ENCODE results near the gene IQCF6.
"Not testable (repeated sequence)": the region's sequence is repeated elsewhere in the genome, so short reads cannot be mapped to it uniquely, and the experiment has no call there.

IQCF6 gene

DNA sequence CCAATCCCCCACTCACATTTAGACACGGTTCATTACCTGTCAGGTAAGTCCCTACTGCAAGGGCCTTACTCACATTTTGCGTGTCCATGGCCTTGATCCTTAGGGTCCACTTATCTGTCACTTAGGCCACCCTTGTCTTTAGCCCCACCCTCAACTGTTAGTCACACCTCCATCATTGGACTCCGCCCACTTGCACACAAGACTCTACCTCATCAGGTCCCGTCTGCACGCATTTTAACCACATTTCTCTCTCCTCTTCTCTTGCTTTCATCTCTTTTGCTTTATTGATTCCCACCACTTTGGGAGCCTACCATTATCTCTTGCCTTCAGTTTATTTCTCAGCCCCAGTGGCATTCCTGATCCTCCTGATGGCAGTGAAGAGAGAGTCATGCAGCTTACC lies at the start of gene IQCF6:
Gene IQCF6 (minus strand): TSS at position 101 of the 400 bp plus-strand sequence. CDS start 13 bp downstream, at position 88.
- DNase-seq (ENCODE audit: low read depth in 2 of 2), result no peak

DNA sequence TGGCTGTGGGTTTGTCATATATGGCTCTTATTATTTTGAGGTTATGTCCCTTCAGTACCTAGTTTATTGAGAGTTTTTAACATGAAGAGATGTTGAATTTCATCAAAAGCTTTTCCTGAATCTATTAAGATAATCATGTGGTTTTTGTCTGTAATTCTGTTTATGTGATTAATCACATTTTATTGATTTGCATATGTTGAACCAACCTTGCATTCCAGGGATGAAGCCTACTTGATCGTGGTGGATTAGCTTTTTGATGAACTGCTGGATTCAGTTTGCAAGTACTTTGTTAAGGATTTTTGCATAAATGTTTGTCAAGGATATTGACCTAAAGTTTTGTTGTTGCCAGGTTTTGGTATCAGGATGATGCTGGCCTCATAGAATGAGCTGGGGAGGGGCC lies 49.3 kb upstream of the IQCF6 start:
- DNase-seq (ENCODE audit: low read depth in 2 of 2), result no peak

DNA sequence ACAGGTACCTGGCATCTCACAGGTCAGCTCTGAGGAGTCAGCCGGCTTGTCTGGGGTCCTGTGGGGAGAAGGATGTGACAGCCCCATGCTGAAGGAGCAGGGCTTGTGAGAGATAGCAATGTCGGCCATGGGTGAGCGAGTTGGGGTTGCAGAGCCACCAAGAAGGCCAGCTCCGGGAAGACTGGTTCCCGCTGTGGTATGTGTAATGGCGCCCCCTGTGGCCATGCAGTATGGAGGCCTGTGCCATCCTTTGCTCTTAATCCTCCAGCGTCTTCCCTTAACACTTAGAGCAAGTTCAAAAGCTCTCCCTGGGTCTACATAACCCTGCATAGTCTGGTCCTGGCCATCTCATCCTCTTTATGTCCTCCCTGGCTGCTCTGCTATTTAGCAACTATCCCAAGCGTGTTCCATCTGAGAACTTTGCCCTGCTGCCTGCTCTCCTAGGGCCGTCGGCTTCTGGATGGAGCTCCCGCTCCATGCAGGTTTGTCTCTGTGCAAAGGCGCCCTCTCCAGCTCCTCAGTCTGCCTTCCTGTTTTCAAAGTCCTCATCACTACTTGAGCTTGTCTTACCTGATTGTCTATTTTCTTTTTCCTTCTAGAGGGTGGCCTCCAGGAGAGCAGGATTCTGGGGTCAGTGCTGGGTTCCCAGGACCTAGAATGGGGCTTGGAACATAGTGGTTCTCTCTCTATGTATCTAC lies 40.8 kb upstream of the IQCF6 start:
- DNase-seq (ENCODE audit: low read depth in 2 of 2), result peak; percentile 11 to 21

DNA sequence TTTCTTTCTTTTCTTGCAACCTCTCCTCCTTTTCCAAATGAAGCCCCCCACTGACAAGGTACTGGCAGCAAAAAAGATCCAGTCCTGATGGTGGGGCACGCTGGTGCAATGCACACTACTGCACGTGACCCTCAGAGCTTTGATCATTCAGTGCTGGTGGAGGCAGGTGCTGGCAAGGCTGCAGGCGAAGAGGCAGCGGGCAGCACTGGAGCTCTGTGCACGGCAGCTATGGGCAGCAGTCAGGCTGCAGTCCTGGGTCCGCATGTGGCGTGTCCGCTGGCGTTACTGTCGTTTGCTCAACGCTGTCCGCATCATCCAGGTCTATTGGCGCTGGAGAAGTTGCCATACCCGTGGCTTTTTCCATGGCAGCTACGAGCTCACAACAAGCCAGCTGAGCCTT lies 40.1 kb upstream of the IQCF6 start:
- DNase-seq (ENCODE audit: low read depth in 2 of 2), result no peak

DNA sequence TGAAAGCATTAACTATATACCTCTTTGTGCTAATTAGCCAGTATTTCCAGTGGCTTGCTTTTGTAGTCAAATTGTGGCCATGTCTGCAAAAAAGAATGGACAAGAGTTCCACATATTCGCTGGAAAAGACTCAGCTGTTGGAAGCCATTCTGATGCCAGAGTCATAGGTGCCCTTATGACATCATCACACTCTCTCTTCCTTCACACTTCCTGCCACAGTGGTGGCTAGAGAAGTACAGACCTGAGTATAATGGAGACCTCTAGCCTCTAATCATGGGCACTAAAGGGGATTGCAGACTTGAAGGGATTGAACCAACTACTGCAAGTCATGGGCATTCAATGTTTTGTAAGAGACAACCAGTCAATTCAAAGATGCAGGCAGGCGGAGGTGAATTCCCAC lies 38.3 kb upstream of the IQCF6 start:
- DNase-seq (ENCODE audit: low read depth in 2 of 2), result no peak

DNA sequence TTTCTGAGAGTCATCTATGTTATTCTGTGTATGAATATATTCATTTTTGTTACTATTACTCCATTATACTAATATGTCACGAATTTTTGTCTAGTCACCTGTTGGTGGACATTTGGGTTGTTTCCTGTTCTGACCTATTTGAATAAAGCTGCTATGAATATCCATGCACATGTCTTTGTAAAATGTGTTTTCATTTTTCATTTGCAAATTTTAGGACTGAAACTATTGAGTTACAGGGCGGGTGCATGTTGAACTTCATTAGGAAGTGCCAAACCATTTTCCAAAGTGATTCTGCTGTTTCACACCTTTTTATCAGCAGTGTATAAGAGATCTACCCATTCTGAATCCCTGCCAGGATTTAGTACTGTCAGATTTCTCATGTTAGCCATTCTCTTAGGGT lies 37.7 kb upstream of the IQCF6 start:
- DNase-seq (ENCODE audit: low read depth in 2 of 2), result no peak

DNA sequence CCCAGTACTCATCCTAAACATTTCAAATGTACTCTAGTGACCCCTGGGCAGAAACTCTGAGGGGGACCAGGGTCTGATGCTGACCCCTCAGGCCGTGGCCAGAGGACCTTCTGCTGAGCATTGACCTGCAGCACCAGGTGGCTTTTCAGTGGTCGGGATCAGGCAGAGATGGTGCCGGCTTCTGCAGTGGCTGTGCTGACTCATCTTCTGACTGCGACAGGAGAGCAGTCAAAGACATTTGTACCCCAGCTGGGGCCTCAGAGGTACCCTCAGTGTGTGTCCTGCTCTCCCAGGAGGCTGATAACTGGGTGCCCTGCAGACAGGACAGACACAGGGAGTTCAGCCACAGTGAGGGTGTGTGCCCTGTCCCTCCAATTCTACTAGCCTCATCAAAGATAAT lies 36.6 kb upstream of the IQCF6 start:
- no peak for DNase-seq (ENCODE audit: low read depth in 2 of 2)

DNA sequence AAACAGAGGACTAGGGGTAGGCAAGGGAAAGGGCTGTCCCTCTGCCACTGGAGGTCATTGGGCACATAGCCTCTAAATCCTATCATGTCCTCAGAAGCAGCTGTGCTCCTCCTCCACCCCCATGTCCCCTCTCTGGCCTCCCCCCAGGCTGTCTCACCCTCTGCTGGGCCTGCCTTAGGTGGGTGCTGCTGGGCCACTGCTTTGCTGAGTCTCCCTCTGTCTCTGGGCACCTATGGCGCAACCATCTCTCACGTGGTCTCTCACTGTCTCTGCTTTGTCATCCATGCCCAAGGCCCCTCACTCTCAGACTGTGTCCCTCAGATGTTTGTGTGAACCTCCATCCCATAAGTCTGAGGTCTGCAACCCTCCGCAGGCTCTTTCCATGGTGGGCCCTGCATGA lies 35.0 kb upstream of the IQCF6 start:
- DNase-seq (ENCODE audit: low read depth in 2 of 2), result no peak

DNA sequence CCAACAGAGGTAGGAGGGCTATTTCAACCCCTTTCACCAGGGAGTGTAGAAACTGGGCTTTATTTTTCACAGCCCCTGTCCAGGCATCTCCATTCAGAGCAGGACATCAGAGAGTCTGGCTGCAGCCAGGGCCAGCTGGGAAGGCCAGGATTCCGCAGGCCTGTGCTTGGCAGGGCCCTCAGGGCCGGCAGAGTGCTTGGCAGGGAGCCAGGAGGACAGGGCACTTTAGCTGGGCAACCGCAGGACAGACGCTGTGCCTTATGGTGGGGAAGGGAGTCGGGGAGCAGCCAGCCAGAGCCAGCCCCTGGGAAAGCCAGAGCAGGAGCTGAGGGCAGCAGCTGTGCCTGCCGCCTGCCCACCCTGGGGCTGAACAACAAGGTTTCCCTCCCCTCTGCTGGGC lies 34.5 kb upstream of the IQCF6 start:
- DNase-seq (ENCODE audit: low read depth in 2 of 2), result no peak

DNA sequence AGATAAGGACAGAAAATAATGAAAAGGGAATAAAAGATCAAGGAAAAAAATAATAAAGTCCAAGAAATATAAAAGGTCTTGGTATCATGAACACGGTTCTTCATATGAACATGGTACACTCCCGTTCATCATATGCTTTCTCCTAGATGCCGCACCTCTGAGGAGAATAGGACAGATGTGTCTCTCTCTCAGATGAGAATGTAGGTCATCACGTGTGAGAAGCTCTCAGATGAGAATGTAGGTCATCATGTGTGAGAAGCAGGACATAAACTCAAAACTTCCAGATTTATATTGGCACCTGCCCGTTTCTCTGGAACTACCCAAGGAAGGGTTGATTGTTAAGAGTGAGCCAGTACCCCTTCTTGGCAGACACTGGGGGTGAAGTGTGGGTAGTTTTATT lies 29.9 kb upstream of the IQCF6 start:
- DNase-seq (ENCODE audit: low read depth in 2 of 2), result no peak

DNA sequence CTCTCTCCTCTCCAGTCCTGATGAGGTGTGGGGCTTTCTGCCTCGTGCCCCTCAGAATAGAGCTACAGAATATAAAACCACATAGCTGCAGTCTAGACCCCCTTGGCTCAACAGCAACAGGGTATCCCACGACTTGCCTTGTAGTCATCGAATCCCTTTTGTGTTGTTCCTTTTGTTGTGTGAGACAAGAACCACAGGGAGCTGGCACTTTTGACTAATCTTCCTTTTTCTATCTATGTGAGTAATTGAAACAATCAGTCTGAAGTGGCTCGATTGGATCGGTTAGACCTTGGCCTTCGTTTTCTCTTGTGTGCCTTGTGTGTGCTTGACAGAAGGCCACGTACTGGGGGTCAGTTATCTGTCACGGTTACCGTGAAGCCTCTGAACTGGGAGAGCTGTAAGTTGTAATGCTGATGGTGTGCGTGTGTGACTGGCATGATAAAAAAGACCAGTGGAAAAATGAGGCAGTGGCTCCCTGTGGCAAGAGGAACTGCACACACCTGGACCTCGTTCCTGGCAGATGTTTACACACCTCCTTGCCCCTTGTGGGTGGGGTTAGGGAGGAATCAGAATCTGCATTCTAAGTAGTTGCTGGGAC lies 23.2 kb upstream of the IQCF6 start:
- no peak for DNase-seq (ENCODE audit: low read depth in 2 of 2)

DNA sequence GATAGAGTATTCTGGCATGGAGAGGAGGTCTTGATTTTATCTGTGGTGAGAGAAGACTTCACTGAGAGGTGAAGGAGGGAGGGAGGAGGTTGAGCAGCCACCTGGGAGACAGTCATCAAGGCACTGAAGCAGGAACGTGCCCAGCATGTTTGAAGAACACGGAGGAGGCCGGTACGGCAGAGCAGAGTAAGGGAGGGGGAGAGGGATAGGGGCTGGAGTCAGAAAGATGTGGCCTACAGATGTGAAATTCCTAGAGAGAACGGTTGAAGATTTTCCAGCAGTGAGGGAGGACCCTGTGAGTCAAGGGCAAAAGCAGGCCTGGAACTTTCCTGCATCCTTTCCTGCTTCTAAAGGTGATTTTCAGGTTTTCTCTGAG lies 21.7 kb upstream of the IQCF6 start:
- DNase-seq (ENCODE audit: low read depth in 2 of 2), result no peak

DNA sequence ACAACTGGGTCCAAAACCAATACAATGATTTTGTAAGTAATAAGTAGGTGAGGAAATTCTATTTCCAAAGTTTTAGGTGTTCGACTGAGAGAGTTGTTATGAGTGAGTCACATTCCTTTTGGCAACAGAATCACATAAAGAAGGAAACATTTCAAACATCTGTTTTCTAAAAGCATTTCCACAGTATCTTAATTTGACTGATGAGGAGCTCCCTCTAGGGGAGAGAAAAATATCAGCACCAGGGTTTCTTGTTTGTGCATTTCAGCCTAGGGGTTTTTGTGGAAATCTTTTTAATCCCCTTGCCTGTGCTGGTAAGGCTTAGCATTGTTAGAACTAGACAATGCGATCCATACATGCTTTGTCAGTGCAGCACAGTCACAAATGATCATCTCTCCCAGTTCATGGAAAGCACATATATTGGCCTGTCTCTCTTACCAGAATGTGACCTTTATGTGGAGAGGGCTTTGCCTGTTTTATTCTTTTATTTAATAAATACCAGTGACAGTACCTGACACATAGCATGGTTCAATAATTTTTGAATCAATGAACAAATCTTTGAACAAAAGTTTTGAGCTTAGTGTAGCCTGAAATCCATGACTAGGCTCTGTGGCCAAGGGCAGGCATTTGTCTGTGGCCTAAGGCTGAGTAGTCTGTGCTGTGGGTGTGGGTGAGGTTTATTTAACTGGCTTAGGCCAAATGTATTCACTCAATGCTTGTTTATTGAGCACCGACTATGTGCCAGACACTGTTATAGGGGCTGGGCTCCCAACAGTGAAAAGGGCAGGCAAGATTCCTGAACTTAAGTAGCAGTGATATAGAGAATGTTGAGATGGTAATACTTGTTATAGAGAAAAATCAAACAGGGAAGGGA lies 21.1 kb upstream of the IQCF6 start:
- no peak for DNase-seq (ENCODE audit: low read depth in 2 of 2)

DNA sequence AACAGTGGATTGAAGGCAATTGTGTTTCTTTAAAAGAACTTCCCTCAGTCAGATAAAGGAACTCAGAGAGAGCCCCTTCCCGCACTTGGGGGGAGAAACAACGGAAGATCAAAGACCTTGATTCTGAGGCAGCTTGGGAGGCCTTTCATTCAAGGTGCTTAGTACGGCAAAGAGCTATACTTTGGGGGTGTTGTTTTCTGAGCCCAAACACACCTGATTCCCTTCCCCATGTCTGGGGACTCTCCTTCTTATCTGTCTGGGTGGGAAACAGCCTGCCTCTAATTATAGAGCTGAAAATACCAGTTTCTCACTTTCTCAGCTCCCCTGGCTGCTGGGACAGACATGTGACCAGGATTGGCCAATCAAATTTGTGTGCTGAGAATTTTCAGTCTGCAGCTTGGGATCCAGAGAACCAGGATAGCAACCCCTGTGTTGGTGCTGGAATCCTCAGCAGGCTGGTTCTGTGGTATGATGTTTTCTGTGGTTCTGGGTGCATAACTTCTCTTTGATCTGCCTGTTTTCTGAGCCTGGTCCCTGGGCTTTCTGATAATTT lies 19.4 kb upstream of the IQCF6 start:
- no peak for DNase-seq (ENCODE audit: low read depth in 2 of 2)

DNA sequence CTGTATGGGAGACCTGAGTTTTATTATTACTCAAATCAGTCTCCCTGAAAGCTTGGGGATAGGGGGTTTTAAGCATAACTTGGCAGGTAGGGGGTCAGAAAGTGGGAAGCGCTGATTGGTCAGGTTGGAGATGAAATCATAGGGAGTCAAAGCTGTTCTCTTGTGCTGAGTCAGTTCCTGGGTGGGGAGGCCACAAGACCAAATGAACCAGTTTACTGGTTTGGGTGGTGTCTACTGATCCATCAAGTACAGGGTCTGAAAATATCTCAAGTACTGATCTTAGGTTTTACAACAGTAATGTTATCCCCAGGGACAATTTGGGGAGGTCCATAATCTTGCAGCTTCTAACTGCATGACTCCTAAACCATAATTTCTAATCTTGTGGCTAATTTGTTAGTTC lies 17.8 kb upstream of the IQCF6 start:
- no peak for DNase-seq (ENCODE audit: low read depth in 2 of 2)

DNA sequence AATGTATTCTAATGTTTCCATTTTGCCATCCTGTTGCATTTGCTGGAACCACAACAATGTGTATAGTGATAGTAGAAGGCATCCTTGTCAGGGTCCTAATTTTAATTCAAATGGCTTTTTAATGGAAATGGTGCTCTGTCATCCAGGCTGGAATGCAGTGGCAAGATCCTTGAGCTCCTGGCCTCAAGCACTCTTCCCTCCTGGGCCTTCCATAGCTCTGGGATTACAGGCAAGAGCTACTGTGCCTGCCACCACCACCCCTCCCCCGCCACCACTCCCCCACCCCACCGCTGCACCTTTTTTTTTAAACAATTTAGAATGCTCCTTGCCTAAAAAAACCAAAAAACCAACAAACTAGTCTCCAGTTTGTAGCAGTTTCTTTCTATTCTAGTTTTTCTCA lies 15.2 kb upstream of the IQCF6 start:
- DNase-seq (ENCODE audit: low read depth in 2 of 2), result no peak

DNA sequence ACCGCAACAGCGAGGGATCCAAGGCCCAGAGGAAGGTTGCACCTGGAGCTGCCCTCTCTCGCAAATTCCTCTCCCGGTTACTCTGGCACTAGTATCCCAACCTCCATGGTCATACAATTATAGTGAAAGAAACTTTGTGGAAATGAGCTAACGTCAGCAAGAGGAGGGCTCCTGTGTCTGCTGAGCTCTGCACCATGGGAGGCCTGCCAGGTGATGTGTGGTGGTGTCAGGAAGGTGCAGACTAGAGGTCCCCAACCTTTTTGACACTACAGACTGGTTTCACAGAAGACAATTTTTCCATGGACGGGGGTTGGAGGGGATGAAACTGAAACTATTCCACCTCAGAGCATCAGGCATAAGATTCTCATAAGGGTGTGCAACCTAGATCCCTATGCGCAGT lies 13.2 kb upstream of the IQCF6 start:
- no peak for DNase-seq (ENCODE audit: low read depth in 2 of 2)

DNA sequence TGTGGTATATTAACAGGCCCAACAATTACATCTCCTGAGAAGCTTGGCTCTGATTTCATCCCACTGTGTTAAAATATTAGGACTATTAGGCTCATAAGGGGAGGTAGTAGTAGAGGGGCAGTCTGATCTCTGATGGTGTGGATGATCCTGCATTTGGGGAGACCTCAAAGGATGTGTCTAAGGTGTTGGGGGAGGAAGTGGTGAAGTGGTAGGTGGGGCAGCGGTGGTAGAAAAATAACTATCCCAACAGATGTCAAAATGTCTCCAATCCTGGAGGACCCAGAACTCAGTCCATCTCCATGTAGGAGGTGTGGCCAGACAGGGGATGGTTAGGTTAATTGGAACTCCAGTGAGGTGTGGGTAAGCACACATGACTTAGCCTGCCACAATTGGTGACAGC lies 10.4 kb upstream of the IQCF6 start:
- DNase-seq (ENCODE audit: low read depth in 2 of 2), result no peak

DNA sequence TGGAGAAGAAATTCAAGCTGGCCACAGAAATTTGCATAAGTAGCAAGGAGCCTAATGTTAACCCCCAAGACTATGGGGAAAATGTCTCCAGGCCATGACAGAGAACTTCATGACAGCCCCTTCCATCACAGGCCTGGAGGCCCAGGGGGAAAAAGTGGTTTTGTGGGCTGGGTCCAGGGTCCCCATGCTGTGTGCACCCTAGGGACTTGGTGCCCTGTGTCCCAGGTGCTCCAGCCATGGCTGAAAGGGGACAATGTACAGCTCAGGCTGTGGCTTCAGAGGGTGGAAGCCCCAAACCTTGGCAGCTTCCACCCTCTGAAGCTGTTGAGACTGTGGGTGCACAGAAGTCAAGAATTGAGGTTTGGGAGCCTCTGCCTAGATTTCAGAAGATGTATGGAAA lies 8.5 kb upstream of the IQCF6 start:
- not testable (repeated sequence) for DNase-seq (ENCODE audit: low read depth in 2 of 2)

DNA sequence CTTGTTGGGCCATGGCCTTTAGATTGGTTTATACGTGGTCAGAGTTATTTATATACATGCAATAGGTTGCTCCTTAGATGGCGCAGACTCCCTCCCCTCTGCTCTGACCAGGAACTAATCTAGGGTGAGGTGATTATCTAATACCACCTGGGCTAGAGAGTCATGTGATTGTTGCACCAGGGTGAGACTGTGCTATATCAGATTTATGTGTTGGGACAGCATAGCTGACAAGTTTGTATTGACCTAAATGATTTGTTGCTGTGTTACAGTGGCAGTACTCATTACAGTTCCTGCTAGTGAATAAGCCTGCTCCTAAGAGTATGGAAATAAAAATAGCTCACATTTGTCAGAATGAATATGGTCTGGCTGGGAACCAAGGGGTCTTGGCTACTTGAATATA lies 7.2 kb upstream of the IQCF6 start:
- no peak for DNase-seq (ENCODE audit: low read depth in 2 of 2)

DNA sequence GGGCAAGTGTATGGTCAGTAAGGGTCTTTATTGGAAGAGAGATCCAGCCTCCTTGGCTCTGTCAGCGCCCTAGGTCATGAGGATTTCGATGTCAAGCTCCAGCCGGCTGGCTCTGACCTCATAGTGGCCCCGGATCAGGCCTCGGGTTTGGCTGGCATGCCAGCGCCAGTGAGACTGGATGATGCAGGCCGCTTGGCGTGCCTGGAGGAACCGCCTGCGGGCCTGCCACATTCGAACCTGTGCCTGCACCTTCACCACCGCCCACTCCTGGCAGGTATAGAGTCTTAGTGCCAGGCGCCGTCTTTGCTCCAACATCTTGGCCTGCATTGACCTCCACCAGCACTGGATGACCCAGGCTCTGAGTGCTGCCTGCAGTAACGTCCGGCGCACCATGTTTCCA lies 483 bp downstream of the IQCF6 start:
- no peak for DNase-seq (ENCODE audit: low read depth in 2 of 2)

DNA sequence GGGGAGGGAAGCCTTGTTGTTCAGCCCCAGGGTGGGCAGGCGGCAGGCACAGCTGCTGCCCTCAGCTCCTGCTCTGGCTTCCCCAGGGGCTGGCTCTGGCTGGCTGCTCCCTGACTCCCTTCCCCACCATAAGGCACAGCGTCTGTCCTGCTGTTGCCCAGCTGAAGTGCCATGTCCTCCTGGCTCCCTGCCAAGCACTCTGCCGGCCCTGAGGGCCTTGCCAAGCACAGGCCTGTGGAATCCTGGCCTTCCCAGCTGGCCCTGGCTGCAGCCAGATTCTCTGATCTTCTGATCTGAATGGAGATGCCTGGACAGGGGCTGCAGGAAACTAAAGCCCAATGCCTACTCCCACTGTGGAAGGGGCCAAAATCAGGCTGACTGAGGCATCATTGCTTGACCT lies 1.1 kb downstream of the IQCF6 start:
- no peak for DNase-seq (ENCODE audit: low read depth in 2 of 2)
